GM18520 (cell line): ENCODE results near the gene OGFRL1.

Experiments
- ATAC-seq: cut with Tn5 transposase; IDR thresholded peaks from one replicate; pipeline ENCODE4 v1.9.1; 2021; ENCODE audit not compliant: unreplicated experiment

The OGFRL1 gene

GRCh38 chr6:71333050-71333449 lies 44.4 kb downstream of the OGFRL1 start:
- no peak for ATAC-seq

GRCh38 chr6:71333697-71334096 lies 45.1 kb downstream of the OGFRL1 start:
- no peak for ATAC-seq

- no peak for ATAC-seq
These were observed 46.2 kb downstream of the OGFRL1 start for GRCh38 chr6:71334768-71335167.

GRCh38 chr6:71335544-71335943 lies 46.9 kb downstream of the OGFRL1 start:
- ATAC-seq = no peak

- no peak for ATAC-seq
These were observed 48.3 kb downstream of the OGFRL1 start for GRCh38 chr6:71336901-71337300.

GRCh38 chr6:71338540-71339316 lies 50.1 kb downstream of the OGFRL1 start:
- ATAC-seq = no peak

- ATAC-seq = no peak
These were observed 54.2 kb downstream of the OGFRL1 start for GRCh38 chr6:71342772-71343171.

- no peak for ATAC-seq
These were observed 57.1 kb downstream of the OGFRL1 start for GRCh38 chr6:71345476-71346333.

- no peak for ATAC-seq
These were observed 57.7 kb downstream of the OGFRL1 start for GRCh38 chr6:71346334-71346694.

- no peak for ATAC-seq
These were observed 58.5 kb downstream of the OGFRL1 start for GRCh38 chr6:71347119-71347518.

GRCh38 chr6:71349395-71349794 lies 60.8 kb downstream of the OGFRL1 start:
- ATAC-seq = no peak

- ATAC-seq = no peak
These were observed 61.5 kb downstream of the OGFRL1 start for GRCh38 chr6:71349976-71350615.

GRCh38 chr6:71351190-71351589 lies 62.6 kb downstream of the OGFRL1 start:
- no peak for ATAC-seq
